GM19328 (cell line): ENCODE results near the gene PLD4.
"Not testable (repeated sequence)": the region's sequence is repeated elsewhere in the genome, so short reads cannot be mapped to it uniquely, and the experiment has no call there.

Source experiments
- ATAC-seq: cut with Tn5 transposase; IDR thresholded peaks from one replicate; pipeline ENCODE4 v1.9.1; 2021; ENCODE audit warnings: mild to moderate bottlenecking, moderate library complexity; ENCODE audit not compliant: unreplicated experiment

PLD4 gene

DNA sequence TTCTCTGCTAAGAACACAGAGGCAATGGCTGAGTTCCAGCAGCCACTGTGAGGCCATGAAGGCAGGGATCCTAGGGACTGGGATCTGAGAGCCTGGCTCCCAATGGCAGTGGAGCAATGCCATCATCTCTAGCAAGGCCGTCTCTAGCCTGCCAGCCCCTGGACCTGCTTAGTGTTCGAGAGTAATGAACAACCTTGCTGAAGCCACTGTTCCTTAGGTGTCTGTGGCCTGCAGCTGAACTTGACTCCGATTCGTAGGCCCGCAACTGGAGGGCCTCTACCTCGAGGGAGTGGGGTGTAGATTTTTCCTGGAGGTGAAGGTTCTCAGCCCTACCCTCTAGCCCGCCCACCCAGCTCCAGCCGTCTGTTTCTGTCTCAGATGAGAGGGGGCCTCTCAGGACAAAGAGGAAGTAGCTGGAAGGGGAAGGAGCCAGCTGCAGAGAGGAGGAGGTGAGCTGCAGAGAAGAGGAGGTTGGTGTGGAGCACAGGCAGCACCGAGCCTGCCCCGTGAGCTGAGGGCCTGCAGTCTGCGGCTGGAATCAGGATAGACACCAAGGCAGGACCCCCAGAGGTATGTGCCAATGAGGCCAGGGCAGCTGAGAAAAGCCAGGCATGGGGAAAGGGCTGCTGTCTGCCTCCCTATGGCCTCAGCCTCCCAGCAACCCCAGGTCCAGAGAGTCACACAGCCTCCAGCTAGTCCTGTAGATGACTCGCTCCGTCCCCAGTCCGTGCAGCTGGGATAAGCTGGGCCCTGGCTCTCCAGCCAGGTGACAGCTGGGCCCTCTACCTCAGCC lies at the start of gene PLD4:
Gene PLD4, plus strand, starts transcription at position 459 of the 793 bp plus-strand sequence. CDS start 2,262 bp downstream, outside the sequence.
- ATAC-seq = no peak

- no peak for ATAC-seq
Observed at GRCh38 chr14:104875412-104875751, 49.3 kb upstream of the PLD4 start.

- no peak for ATAC-seq
Observed at GRCh38 chr14:104875811-104876210, 48.9 kb upstream of the PLD4 start.

GRCh38 chr14:104876251-104876699 lies 48.4 kb upstream of the PLD4 start:
- ATAC-seq = no peak

- no peak for ATAC-seq
Observed at GRCh38 chr14:104877066-104877805, 47.4 kb upstream of the PLD4 start.

GRCh38 chr14:104877806-104878550 lies 46.7 kb upstream of the PLD4 start:
- no peak for ATAC-seq

- ATAC-seq = no peak
Observed at GRCh38 chr14:104878582-104878981, 46.1 kb upstream of the PLD4 start.

- ATAC-seq = no peak
Observed at GRCh38 chr14:104879201-104879982, 45.3 kb upstream of the PLD4 start.

GRCh38 chr14:104879983-104880565 lies 44.6 kb upstream of the PLD4 start:
- no peak for ATAC-seq

- no peak for ATAC-seq
Observed at GRCh38 chr14:104880584-104881210, 44.0 kb upstream of the PLD4 start.

GRCh38 chr14:104881369-104881979 lies 43.2 kb upstream of the PLD4 start:
- ATAC-seq = no peak

DNA sequence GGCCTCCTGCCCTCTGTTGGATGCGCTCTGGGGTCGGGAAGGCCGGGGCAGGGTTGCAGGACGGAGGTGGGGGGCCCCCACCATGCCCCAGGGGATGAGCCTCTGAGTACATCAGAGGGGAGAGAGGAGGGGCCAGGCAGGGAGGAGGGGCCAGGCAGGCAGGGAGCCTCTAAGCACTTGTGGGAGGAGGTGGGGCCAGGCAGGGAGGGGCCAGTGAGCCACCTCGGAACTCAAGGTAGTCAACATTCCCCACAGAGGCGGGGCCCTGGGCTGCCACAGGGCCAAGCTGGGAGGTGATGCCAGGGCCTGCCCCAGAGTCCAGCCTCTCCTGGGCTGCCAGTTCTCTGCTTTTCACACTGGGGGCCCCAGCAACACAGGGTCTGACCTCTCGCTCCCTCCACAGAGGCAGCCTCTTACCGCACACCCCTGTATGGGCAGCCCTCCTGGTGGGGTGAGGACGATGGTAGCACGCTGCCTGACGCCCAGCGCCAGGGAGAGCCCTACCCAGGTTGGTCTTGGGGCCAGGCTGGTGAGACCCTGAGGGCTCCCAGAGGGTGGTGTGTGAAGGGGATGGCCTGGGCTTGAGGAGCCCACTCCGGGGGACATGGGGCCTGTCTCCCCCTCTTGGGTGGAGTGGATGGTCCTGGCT lies 42.2 kb upstream of the PLD4 start:
- no peak for ATAC-seq

GRCh38 chr14:104882991-104883660 lies 41.6 kb upstream of the PLD4 start:
- no peak for ATAC-seq

- ATAC-seq = no peak
Observed at GRCh38 chr14:104883681-104884361, 40.9 kb upstream of the PLD4 start.

- ATAC-seq = not testable (repeated sequence)
Observed at GRCh38 chr14:104884381-104884780, 40.3 kb upstream of the PLD4 start.

DNA sequence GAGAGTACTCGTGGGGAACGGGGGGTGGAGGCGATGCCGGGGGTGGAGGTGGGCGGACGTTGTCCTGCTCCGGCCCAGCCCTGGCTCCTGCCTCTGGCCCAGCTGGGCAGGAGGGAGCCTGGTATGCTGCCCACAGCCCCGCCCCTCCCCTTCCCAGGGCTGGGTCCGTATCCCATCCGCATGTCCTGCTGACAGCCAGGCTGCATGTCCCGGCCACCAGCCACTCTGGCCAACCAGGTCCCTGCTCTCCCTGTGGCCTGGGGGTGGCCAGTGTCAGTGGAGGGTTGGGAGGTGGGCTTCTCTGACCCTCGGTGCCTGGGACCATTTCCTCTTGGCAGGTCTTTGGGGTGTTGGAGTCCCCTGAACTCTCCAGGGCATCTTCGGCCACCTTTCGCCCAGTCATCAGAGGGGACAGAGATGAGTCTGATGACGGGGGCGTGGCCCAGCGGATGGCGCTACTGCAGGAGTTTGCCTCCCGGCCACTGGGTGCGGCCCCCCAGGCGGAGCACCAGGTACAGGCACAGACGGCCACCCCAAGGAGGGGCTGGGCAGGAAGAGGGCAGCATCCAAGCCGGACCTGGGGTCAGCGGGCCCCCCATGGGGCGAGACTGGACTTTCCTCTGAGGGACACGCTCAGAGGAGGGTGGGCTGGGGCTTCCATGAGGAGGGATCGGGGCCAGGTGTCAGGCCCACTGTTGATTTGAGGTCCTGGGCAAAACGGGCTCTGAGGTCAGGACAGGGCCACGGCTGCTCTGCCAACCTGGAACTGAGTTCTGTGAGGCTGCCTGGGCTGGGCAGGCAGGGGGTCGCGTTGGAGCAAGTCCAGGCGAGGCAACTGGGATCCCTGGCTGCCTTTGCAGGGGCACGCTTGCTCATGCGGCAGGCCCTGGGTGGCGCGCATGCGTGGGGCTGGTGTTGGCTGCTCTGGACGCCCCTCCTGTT lies 39.4 kb upstream of the PLD4 start:
- no peak for ATAC-seq
